GM18526 (cell line): ENCODE measurements around the gene SH3BP1.

Experiments
- POLR2A ChIP-seq: IDR thresholded peaks from 3 replicates; pipeline ENCODE4 v1.6.1; 2011; ENCODE audit not compliant: insufficient read length; ENCODE audit errors: extremely low read depth

SH3BP1 gene

DNA sequence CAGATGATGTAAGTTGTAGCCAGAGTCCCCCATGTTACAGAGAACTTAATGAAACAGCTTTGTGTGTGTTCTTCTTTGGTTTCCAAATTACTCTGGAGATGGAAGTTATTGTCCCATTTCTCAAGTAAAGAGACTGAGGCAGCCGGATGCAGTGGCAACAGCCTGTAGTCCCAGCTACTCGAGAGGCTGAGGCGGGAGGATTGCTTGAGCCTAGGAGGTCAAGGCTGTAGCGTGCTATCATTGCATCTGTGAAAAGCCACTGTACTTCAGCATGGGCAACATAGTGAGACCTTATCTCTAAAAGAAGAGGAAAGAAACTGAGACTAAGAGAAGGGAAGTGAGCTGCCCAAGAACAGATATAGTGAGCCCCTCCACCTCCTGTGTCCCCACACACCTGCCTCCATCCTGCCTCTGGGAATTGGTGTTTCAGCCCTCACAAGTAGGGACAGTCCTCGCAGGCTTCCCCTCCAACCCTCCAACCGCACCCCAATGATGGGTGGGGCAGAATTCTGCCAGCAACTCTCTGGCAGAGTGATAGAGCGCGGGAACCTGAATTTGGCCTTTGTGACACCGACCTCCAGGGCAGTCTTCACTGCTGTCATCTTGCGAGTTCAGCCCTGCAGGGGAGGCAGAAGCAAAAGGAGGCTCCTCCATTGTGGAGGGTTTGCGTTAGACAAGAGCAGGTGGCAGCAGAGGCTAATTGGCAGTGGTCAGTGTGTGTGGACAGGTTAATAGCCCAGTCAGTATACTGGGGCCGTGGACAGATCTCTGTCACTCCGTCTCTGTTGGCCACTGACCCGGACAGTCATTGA, 20.6 kb downstream of the SH3BP1 start:
- TF ChIP-seq POLR2A = no peak

DNA sequence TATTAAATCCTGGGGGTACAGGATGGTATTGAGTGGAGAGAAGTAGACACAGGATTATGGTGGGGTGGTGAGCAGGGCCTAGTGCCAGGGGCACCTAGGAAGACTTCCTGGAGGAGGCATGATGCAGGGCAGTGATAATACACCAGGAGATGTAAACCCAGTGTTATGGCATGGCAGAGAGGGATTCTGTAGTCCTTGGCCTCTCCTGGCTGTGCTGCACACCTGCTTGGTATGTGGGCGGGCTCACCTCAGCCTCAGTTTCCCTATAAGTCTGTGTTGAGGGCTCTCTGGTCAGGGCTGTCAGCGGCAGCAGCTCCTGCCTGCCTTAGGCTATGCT, 21.2 kb downstream of the SH3BP1 start:
- no peak for TF ChIP-seq POLR2A

DNA sequence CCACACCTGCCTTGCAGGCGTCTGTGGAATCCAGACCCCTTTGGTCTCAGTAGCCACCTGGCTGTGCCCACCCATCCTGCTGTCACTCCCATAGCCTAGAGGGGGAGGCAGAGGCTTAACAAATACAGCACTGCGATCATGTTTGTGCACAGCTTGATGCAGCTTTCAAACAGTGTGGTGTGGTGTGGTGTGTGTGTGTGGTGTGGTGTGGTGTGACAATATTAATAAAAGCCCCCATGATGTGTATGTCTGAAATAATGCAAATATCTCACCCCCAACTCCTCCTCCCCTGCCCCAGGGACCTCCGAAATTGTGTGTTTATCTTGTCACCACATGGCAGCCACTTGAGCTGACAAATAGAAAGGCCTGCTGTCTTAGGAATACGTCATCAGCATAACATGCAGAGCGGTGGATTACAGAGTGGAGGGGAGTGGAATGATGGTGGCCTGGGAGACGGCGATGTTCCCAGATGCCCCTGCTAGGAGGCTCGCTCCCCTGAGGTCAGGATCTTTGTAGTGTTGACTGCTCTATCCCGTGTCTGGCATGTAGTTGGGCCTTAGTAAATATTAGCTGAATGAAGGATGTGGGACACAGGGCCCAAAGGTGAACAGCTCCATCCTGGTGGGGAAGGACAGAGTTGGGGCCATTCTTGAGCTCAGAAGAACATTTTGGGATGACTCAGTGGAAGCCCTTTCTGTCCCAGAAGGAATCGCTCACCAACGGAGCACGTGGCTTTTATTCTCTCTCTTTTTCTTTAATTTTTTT, 21.9 kb downstream of the SH3BP1 start:
- no peak for TF ChIP-seq POLR2A

DNA sequence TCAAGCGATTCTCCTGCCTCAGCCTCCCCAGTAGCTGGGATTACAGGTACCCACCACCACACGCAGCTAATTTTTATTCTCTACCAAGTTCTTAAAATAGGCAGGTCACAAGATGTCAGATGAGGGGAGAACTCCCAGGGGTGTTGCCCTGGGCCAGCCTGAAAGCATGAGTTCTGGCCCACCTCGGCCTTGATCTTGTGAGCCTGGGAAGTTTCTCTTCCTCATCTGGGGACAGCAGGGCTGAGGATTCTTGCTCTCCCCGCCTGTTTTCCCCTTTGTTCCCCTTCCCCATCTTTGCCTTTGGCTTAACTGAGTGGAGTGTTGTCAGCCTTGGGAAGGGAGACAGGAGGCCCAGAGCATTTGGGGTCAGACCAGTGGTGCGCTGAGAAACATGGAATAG, 22.6 kb downstream of the SH3BP1 start:
- no peak for TF ChIP-seq POLR2A

DNA sequence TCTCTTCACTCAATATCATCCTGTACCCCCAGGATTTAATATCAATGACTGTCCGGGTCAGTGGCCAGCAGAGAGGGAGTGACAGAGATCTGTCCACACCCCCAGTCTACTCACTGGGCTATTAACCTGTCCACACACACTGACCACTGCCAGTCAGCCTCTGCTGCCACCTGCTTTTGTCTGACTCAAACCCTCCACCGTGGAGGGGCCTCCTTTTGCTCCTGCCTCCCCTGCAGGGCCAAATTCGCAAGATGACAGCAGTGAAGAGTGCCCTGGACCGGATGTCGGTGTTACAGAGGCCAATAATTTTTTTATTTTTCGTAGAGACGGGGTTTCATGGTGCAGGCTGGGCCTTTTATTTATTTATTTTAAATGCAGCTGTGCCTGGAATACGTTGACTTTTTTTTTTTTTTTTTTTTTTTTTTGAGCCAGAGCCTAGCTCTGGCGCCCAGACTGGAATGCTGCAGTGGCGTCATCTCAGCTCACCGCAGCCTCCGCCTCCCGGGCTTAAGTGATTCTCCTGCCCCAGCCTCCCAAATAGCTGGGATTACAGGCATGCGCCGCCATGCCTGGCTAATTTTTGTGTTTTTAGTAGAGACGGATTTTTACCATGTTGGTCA, 24.2 kb downstream of the SH3BP1 start:
- TF ChIP-seq POLR2A = no peak

DNA sequence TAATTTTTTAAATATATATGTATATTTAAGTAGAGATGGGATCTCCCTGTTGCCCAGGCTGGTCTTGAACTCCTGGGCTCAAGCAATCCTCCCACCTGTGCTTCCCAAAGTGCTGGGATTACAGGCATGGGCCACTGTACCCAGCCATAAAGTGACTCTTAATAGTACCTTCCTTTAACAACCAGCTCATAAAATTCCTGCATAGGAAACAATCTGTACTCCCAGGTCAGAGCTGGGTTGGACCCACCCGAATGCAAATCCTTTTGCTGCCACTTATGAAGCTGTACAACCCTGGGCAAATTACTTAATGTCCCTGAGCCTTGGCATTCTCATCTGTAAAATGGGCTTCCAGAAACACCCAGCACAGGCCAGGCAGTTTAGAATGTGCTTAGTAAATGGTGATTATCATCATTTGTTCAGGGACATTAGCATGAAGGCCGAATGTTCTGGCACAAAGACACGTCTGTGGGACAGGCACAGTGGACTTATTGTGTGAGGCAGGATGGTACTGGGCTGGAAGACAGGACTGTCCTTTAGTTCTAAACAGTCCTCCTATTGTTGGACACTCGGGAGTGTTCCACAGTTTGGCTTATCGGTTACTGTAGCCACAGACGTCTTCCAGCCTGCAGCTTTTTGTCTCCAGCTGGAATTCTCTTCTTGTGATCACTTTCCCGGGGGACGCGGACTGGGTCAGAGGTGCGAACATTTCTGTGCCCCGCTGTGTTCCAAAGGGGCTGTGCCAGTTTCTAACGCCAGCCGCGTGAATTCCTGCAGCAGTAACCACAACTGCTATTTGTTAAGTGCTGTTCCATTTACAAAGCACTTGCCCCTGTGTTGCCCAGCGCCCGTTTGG, 25.0 kb downstream of the SH3BP1 start:
- no peak for TF ChIP-seq POLR2A

DNA sequence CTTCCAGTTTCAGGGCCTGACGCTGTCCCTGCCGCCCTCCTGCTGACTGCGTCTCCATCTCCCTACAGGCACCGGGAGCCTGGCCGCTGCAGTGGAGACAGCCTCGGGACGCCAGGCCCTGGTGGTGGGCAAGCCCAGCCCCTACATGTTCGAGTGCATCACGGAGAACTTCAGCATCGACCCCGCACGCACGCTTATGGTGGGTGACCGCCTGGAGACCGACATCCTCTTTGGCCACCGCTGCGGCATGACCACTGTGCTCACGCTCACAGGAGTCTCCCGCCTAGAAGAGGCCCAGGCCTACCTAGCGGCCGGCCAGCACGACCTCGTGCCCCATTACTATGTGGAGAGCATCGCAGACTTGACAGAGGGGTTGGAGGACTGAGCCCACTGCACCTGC, 26.0 kb downstream of the SH3BP1 start:
- no peak for TF ChIP-seq POLR2A

DNA sequence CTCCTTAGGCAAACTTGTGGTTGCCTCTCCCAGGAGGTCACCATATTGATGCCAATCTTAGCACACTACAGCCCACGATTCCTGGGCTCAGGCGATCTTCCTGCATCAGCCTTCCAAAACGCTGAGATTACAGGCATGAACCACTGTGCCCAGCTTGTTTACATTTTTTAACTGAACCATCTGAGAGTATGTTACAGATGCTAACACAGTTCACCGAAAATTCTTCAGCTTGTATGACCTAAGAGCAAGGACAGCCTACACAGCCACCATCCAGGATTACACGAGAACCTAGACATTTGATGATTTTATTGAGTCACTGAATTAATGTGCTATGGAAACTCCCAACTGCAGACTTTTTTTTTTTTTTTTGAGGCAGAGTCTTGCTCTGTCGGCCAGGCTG, 30.1 kb downstream of the SH3BP1 start:
- no peak for TF ChIP-seq POLR2A

DNA sequence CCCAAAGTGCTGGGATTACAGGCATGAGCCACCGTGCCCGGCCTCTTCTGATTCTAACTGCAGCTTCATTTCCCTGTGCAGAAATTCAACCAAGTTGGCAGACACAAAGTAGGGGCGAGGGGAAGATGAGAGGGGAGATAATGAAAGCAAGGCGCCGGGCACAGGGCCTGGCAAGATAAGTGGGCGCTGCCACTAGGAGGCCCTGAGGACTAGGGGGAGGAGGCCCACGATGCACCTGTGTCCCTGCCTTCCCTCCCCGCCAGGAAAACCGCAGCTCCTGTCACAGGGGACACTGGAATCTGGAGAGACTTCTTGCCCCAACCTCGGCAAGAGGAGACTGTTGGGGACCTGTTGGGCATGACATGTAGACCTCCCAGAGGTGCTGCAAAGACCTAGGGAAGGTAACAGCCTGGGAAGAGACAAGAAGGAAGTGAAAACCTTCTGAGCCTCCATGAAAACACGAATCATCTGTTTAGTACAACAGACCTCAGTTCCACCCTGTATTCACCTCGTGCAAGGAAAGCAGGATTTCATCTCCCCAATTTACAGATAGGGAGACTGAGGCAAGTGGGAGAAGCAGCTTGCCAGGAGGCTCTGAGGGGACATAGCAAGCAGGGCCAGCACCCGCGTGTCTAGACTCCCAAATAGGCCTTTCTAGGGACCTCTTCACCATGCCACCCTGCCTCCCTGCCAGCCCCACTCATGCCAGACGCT, 32.9 kb downstream of the SH3BP1 start:
- no peak for TF ChIP-seq POLR2A

DNA sequence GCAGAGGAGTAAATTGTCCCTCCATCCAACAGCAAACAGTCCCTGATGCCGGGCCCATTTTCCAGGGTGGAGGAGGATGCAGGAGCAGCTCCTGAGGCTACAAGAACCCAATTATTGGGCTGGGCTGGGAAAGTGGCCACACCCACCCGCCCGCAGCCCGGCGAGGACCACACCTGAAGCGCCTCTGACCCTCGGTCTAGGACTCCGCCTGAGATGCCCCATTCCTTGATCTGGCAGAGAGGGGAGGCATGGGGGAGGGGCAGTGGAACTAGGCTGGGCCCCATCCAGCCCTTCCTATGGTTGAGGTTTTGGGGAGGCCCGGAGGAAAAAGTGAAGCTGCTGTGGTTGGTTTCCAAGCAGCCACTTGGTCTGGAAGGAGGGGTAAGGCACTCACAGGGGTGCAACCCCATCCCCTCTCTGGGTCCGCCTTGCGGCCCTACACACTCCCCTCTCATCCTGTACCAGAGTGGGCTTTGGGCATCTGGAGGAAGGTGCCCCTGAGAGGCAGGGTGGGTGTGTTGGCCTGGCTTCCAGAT, 33.5 kb downstream of the SH3BP1 start:
- TF ChIP-seq POLR2A = no peak

DNA sequence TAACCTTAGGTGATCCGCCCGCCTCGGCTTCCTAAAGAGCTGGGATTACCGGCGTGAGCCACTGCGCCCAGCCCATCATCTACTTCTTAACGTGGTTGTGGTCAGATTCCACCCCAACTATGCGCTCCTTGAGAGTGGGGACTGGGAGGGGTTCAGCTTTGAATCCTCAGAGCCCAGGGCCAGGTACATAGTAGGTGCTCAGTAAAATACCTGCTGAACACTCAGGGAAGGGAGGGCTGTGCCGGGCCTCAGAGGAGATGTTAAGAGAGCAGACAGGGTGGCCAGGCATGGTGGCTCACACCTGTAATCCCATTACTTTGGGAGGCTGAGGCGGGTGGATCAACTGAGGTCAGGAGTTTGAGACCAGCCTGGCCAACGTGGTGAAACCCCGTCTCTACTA, 34.8 kb downstream of the SH3BP1 start:
- no peak for TF ChIP-seq POLR2A

DNA sequence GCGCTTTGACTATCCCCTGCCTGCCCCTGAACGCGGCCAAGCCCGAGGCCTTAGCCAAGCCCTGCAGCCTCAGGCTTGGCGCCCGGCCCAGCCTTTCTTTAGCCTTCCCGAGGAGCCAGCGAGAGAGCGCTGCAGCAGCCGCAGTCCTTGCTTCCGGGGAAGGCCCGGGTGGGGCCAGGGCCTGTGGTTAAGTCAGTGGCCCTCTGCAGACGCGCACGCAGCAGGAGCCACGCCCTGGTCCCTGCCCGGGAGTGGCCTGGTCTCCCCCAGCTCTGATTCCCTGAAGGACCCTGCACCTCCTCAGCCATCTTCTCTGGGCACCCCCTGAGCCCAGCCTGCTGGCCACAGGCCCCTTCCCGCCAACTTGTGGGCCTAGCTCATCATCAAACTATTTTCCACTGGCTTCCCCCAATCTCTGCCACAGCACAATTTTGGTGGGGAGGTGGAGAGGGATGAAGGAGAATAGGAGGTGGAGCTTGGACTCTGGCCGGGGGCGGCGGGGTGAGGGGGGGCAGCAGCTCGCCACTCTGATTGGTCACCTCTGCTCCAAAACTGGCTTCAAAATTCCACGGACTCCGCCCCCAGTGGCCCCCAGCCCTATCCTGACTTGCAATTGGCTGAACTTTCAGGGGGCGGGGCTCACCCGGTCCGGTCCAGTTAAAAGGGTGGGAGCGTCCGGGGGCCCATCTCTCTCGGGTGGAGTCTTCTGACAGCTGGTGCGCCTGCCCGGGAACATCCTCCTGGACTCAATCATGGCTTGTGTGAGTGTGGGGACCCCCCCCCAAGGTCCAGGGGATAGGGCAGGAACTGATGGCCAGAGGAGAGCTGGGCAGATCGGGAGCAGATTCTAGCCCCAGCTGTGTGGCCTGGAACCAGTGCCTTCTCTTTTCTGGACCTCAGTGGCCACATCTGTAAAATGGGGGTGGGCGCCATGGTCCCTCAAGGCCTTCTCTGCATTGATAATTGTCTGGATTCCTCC, 35.8 kb downstream of the SH3BP1 start, which contains the start of gene LGALS1:
LGALS1 (plus strand) TSS at position 686 of the 979 bp plus-strand sequence; CDS start at position 753, 67 bp downstream.
- peak; percentile 85 for TF ChIP-seq POLR2A
